ENCODE measurements around the gene PEAK1.

DNA sequence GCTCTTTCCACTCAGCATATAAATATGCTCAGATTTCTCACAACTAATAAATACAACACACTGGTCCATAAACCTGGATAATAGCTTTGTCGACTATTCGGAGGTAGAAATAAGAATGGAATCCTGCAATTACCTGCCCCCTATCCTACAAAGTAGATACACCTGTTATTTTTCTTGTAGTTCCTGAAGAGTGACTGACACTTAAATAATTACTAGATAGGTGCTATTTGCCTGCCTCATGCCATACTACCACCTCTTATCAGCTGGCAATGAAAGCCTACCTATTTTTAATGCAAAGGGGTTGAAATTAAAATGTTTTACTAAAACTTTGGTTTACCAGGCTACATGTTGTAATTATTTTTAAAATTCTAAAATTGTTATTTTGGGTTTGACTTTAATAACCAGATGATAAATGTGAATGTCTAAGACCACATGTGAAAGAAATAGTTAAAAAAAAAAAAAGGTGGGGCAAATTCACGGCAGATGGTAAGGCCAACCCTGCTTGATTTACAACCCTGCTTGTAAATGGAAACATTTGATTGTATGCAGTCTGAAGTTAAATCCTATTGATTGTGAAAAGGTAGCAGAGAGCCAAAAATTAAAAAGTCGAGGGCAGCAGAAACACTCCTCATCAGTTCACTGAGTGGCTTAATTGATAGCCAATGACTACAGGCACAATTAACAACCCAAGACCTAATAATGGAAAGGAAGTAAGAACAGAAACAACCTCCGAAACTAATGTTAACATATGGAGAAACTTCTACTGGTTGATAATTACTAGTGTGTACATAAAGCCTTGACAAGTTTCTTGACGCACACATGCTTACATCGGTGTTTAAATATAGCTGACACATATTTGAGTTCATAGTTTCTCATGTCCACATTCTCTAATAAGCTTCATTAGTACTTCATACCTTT is 8.9 kb downstream of the PEAK1 start:
- TF ChIP-seq, protein P1, sequence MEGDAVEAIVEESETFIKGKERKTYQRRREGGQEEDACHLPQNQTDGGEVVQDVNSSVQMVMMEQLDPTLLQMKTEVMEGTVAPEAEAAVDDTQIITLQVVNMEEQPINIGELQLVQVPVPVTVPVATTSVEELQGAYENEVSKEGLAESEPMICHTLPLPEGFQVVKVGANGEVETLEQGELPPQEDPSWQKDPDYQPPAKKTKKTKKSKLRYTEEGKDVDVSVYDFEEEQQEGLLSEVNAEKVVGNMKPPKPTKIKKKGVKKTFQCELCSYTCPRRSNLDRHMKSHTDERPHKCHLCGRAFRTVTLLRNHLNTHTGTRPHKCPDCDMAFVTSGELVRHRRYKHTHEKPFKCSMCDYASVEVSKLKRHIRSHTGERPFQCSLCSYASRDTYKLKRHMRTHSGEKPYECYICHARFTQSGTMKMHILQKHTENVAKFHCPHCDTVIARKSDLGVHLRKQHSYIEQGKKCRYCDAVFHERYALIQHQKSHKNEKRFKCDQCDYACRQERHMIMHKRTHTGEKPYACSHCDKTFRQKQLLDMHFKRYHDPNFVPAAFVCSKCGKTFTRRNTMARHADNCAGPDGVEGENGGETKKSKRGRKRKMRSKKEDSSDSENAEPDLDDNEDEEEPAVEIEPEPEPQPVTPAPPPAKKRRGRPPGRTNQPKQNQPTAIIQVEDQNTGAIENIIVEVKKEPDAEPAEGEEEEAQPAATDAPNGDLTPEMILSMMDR (optimal IDR thresholded peaks at IDR 0.05 in 1 of 3, IDR thresholded peaks at IDR 0.05 in 1 of 3, conservative IDR thresholded peaks at IDR 0.05 in 1 of 3; ENCODE audit: extremely low read depth in 1 of 3, insufficient read depth in 2 of 3, low read length in 3 of 3): no peak
- TF ChIP-seq EZH2 (IDR thresholded peaks at IDR 0.05; ENCODE audit: low read length): no peak

Measured in keratinocyte (primary cell).